C4-2B (cell line): ENCODE results near the gene CLEC2L.

Source experiments
- H3K27ac ChIP-seq: fragments of 450-650 bp; 2 replicates; pipeline ENCODE4 v1.5.1; 2017
- CTCF ChIP-seq: fragments of 450-650 bp; conservative IDR thresholded peaks from 2 replicates; pipeline ENCODE4 v1.5.1; 2017; ENCODE audit warnings: mild to moderate bottlenecking
- ZFX ChIP-seq: fragments of 450-650 bp; IDR thresholded peaks from 2 replicates; pipeline ENCODE4 v1.6.1; 2017

The CLEC2L gene

GRCh38 chr7:139580435-139580834 is 57.0 kb downstream of the CLEC2L start:
- TF ChIP-seq CTCF (no peak), ZFX (no peak)
- H3K27ac ChIP-seq = no peak overlapping the region

- TF ChIP-seq CTCF = no peak
- no peak for TF ChIP-seq ZFX
- H3K27ac ChIP-seq = no peak overlapping the region
Observed at GRCh38 chr7:139582130-139582650, 58.7 kb downstream of the CLEC2L start.

GRCh38 chr7:139582671-139583155 is 59.2 kb downstream of the CLEC2L start:
- no peak overlapping the region for H3K27ac ChIP-seq
- no peak for TF ChIP-seq ZFX
- no peak for TF ChIP-seq CTCF

GRCh38 chr7:139583826-139584553 is 60.5 kb downstream of the CLEC2L start:
- no peak for TF ChIP-seq ZFX
- no peak for TF ChIP-seq CTCF
- H3K27ac ChIP-seq = no peak overlapping the region

GRCh38 chr7:139585042-139585441 is 61.6 kb downstream of the CLEC2L start:
- H3K27ac ChIP-seq = no peak overlapping the region; the same call in 1 of the 2 replicates
- TF ChIP-seq CTCF (no peak), ZFX (no peak)

- no peak for TF ChIP-seq ZFX
- no peak for TF ChIP-seq CTCF
- no peak overlapping the region for H3K27ac ChIP-seq
Observed at GRCh38 chr7:139586286-139586685, 62.8 kb downstream of the CLEC2L start.

- TF ChIP-seq ZFX = no peak
- no peak for TF ChIP-seq CTCF
Observed at GRCh38 chr7:139587535-139587934, 64.0 kb downstream of the CLEC2L start.

More at GRCh38 chr7:139587535-139587934, 64.0 kb downstream of the CLEC2L start:
- no peak overlapping the region for H3K27ac ChIP-seq
